Endodermal cell (in vitro differentiated cells): ENCODE results near the gene NHEJ1. TPM values are rescaled to one million over a fixed set of nuclear protein-coding genes. Genes with fewer than 3 reads are reported as not detected.

ENCODE experiments used
- DNase-seq: peaks from one replicate; pipeline ENCODE4 v3.0.0-alpha.2; 2017
- H3K27ac ChIP-seq: 2 replicates; pipeline ENCODE4 v1.5.1; 2013; ENCODE audit warnings: mild to moderate bottlenecking, low read depth, low read length, moderate library complexity
- H3K27me3 ChIP-seq: 2 replicates; pipeline ENCODE4 v1.6.1; 2013; ENCODE audit warnings: mild to moderate bottlenecking, low read length, moderate library complexity; ENCODE audit not compliant: insufficient read depth, control insufficient read depth, poor library complexity, severe bottlenecking
- H3K36me3 ChIP-seq: 2 replicates; pipeline ENCODE4 v1.7.0; 2013; ENCODE audit warnings: mild to moderate bottlenecking, low read length, moderate library complexity; ENCODE audit not compliant: control insufficient read depth, insufficient read depth
- H3K4me1 ChIP-seq: one replicate; pipeline ENCODE4 v1.7.0; 2013; ENCODE audit warnings: low read length; ENCODE audit not compliant: control insufficient read depth, insufficient read depth
- H3K4me3 ChIP-seq: 2 replicates; pipeline ENCODE4 v1.5.1; 2013; ENCODE audit warnings: mild to moderate bottlenecking, low read length, moderate library complexity
- H3K9ac ChIP-seq: 2 replicates; pipeline ENCODE4 v1.6.1; 2013; ENCODE audit warnings: mild to moderate bottlenecking, low read length, moderate library complexity; ENCODE audit not compliant: poor library complexity, severe bottlenecking; ENCODE audit errors: extremely low read depth
- H3K9me3 ChIP-seq: 2 replicates; pipeline ENCODE4 v1.6.1; 2013; ENCODE audit warnings: mild to moderate bottlenecking, low read length, moderate library complexity; ENCODE audit not compliant: control insufficient read depth
- H3K27ac Mint-ChIP-seq: 2 replicates; pipeline ENCODE4 v1.8.0; 2020; ENCODE audit warnings: mixed read lengths
- H3K27me3 Mint-ChIP-seq: 2 replicates; pipeline ENCODE4 v1.8.0; 2021; ENCODE audit warnings: mild to moderate bottlenecking, mixed read lengths; ENCODE audit not compliant: insufficient read depth
- H3K36me3 Mint-ChIP-seq: 2 replicates; pipeline ENCODE4 v1.8.0; 2020; ENCODE audit warnings: low read depth, mixed read lengths
- H3K4me1 Mint-ChIP-seq: 2 replicates; pipeline ENCODE4 v1.8.0; 2020; ENCODE audit warnings: mixed read lengths
- H3K4me3 Mint-ChIP-seq: 2 replicates; pipeline ENCODE4 v1.8.0; 2020; ENCODE audit warnings: mild to moderate bottlenecking, moderate library complexity, mixed read lengths
- H3K9me3 Mint-ChIP-seq: 2 replicates; pipeline ENCODE4 v1.8.0; 2020; ENCODE audit warnings: mild to moderate bottlenecking, mixed read lengths
- CTCF ChIP-seq: fragments of 200-600 bp; sonication (generic); conservative IDR thresholded peaks from 2 replicates; pipeline ENCODE4 v1.5.0; 2021; ENCODE audit warnings: antibody characterized with exemption, mild to moderate bottlenecking
- WGBS, 2 experiments: methylation state at CpG; one replicate each; pipeline versions ENCODE4 v1.1.5 to v1.1.7; 2013; ENCODE audit warnings: missing lambda C conversion rate in 2 of 2, mixed read lengths in 1 of 2; ENCODE audit not compliant: insufficient coverage in 1 of 2, insufficient read length in 1 of 2; 5-methylcytosine and 5-hydroxymethylcytosine counted together
- total RNA-seq, 2 donors: library from RNA; stranded (reverse); fragmentation: NEBNext Ultra II Directional in 1 of 2; extraction: Animal tissue kit (Norgen Biotek cat#: 25700) in 1 of 2; gene quantifications; 2 replicates in 1 of 2; 3 replicates in 1 of 2; pipeline ENCODE4 v1.2.1, GENCODE V29; 2021

The NHEJ1 gene
- total RNA-seq, 2 donors from 2014 or later, result 16.2 to 27.4 TPM

DNA sequence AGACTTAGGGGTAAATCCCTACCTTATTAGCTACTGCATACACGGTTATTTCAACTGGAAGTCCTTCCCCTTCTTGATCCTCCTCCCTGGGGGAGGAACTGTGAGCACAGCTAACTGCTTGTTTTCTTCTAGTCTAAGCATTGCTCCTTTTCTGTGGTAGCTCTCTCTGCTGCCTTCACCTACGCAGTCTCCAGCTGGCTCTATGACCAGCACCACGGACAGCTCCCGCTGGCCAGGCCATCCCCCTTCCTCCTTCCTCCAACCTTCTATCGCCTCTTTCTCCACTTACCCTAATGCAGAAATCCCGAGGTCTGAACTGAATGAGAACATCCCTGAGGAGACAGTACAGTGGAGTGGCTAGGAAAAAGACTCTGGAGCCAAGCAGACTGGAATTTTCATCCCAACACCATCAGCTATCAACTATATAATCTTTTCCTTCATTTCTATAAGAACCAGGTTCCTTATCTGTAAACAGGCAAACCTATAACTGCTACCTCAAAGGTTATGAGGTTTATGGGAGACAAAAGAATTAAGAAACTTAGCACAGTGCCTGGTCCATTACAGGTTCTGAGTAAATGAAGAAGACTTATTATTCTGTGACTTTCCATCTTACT lies 114.6 kb downstream of the NHEJ1 start:
- H3K9me3 Mint-ChIP-seq, result no peaks in the 10 kb centered on the region
- peaks cover 80% of the 10 kb centered on the region for H3K27me3 Mint-ChIP-seq

GRCh38 chr2:219042750-219043149 lies 117.9 kb downstream of the NHEJ1 start:
- H3K9me3 ChIP-seq, result no peaks in the 10 kb centered on the region
- Mint-ChIP-seq H3K4me3 (no peak overlapping the region), H3K27ac (no peak overlapping the region), H3K4me1 (peaks cover 3% of the 10 kb centered on the region), H3K36me3 (no peaks in the 10 kb centered on the region), H3K9me3 (no peaks in the 10 kb centered on the region), H3K27me3 (peaks cover 69% of the 10 kb centered on the region)
- no peak for TF ChIP-seq CTCF
- H3K4me1 ChIP-seq, result no peaks in the 10 kb centered on the region
- DNase-seq, result no peak
- H3K9ac ChIP-seq, result no peak overlapping the region
- no peak overlapping the region for H3K4me3 ChIP-seq
- 65 to 75% methylated on average over 2 of the region's 2 CpGs for WGBS, 2 experiments
- no peak overlapping the region for H3K27ac ChIP-seq
- peaks cover 68% of the 10 kb centered on the region for H3K27me3 ChIP-seq
- no peaks in the 10 kb centered on the region for H3K36me3 ChIP-seq

More for the DNA sequence above, 114.6 kb downstream of the NHEJ1 start:
- no peak for TF ChIP-seq CTCF
- no peaks in the 10 kb centered on the region for H3K9me3 ChIP-seq
- H3K4me3 Mint-ChIP-seq, result no peak overlapping the region
- H3K27me3 ChIP-seq, result peaks cover 77% of the 10 kb centered on the region
- DNase-seq, result peak; percentile 91
- no peak overlapping the region for H3K27ac Mint-ChIP-seq
- no peaks in the 10 kb centered on the region for H3K4me1 ChIP-seq
- WGBS, 2 experiments, result 8% methylated on average over 2 to 6 of the region's 6 CpGs
- no peaks in the 10 kb centered on the region for H3K36me3 ChIP-seq
- H3K27ac ChIP-seq, result no peak overlapping the region
- no peak overlapping the region for H3K4me3 ChIP-seq
- H3K36me3 Mint-ChIP-seq, result no peaks in the 10 kb centered on the region
- H3K4me1 Mint-ChIP-seq, result peaks cover 3% of the 10 kb centered on the region
- no peak overlapping the region for H3K9ac ChIP-seq

DNA sequence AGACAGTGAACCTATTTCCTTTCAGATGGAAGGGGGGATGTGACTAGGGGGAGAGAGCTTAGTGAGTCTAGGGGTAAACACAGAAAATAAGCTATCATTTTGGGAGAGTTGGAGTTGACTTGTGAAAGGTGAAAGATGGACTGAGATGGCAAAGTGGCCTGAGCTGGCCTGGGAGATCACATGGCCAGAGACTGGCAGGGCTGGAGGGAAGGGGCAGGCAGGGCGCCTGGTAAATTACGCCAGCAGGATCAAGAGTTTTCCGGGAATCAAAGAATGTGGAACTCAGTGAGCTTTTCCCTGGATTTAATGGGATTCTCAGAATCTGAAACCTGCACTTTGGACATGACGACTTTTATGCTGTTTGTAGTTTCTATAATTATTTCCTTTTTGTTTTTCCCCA lies 118.5 kb downstream of the NHEJ1 start:
- Histone ChIP-seq H3K4me3 (no peak overlapping the region), H3K9me3 (no peaks in the 10 kb centered on the region), H3K9ac (no peak overlapping the region), H3K36me3 (no peaks in the 10 kb centered on the region), H3K4me1 (no peaks in the 10 kb centered on the region), H3K27ac (no peak overlapping the region), H3K27me3 (peaks cover 68% of the 10 kb centered on the region)
- Mint-ChIP-seq H3K27ac (no peak overlapping the region), H3K4me1 (peaks cover 3% of the 10 kb centered on the region), H3K27me3 (peaks cover 69% of the 10 kb centered on the region), H3K4me3 (no peak overlapping the region), H3K9me3 (no peaks in the 10 kb centered on the region), H3K36me3 (no peaks in the 10 kb centered on the region)
- TF ChIP-seq CTCF, result no peak
- 80 to 89% methylated on average over 3 to 4 of the region's 4 CpGs for WGBS, 2 experiments
- DNase-seq, result no peak
